Measurements from ENCODE around the gene TMEM144.
"Not testable (repeated sequence)": the region's sequence is repeated elsewhere in the genome, so short reads cannot be mapped to it uniquely, and the experiment has no call there.

TMEM144 gene

DNA sequence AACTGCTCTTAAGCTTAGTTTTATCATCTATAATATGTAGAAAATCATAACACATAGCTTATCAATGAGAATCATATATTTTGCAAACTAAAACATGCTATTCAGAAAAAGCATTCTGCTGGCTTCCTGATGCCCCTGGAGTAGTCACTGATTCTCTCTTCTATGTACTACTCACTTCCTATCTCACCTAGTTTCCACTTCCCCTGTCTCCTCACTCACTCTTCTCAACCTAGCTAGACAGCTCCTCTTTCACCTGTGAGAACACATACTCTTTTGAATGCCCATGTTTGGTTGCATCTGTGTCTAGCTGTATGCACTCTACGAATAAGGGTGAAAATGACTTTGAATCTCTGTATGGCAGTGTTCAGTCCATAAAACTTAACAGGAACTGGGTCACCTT lies 9.3 kb downstream of the TMEM144 start:
- Histone ChIP-seq H3K9ac (ENCODE audit: low read length) (no peak overlapping the region), H3K9me3 (ENCODE audit: control insufficient read depth, low read length) (no peaks in the 10 kb centered on the region), H3K4me3 (ENCODE audit: low read length) (no peak overlapping the region), H3K36me3 (ENCODE audit: control insufficient read depth, insufficient read depth, low read length) (no peaks in the 10 kb centered on the region), H3K27me3 (ENCODE audit: control insufficient read depth, insufficient read depth, low read length) (no peaks in the 10 kb centered on the region), H3K4me1 (ENCODE audit: control insufficient read depth, insufficient read depth, low read length) (no peaks in the 10 kb centered on the region)

- not testable (repeated sequence) for H3K9ac ChIP-seq (ENCODE audit: low read length); H3K4me3 ChIP-seq (ENCODE audit: low read length); H3K27me3 ChIP-seq (ENCODE audit: control insufficient read depth, insufficient read depth, low read length); H3K9me3 ChIP-seq (ENCODE audit: control insufficient read depth, low read length); H3K4me1 ChIP-seq (ENCODE audit: control insufficient read depth, insufficient read depth, low read length); H3K36me3 ChIP-seq (ENCODE audit: control insufficient read depth, insufficient read depth, low read length)
Measured at GRCh38 chr4:158224318-158224717, 14.0 kb downstream of the TMEM144 start.

DNA sequence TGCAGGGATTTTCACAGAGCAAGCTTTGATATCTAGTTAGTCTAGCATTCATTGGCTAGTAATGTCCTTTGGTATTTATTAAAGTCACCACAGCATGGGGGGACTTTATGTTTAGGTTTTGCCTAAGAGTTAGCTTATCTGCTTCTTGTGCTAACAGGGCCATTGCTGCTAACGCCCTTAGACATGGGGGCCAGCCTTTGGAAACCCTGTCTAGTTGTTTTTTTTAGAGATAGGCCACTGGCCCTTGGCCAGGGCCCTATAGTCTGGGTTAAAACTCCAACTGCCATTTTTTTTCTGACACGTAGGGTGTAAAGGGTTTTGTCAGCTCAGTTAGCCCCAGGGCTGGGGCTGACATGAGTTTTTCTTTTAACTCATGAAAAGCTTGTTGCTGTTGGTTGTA lies 14.7 kb downstream of the TMEM144 start:
- H3K9ac ChIP-seq (ENCODE audit: low read length); H3K4me1 ChIP-seq (ENCODE audit: control insufficient read depth, insufficient read depth, low read length); H3K9me3 ChIP-seq (ENCODE audit: control insufficient read depth, low read length); H3K36me3 ChIP-seq (ENCODE audit: control insufficient read depth, insufficient read depth, low read length); H3K27me3 ChIP-seq (ENCODE audit: control insufficient read depth, insufficient read depth, low read length); H3K4me3 ChIP-seq (ENCODE audit: low read length): not testable (repeated sequence)

DNA sequence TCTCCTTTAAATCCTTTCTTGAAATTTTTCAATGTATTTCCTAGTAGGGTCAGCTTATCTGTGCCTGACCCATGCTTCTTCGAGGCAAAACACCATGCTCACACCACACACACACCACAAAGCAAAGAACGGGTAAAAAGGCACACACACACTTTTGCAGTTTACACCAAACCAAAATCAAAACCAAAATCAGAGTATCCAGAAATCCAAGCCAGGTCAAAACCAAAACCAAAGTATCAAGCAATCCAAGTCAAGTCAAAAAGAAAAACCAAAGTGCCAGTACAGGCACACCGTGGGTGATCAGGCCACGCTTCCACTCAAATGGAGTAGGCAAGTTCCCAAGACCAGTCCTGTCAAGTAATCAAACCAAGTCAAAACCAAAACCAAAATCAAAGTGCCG lies 17.6 kb downstream of the TMEM144 start:
- H3K4me1 ChIP-seq (ENCODE audit: control insufficient read depth, insufficient read depth, low read length) = not testable (repeated sequence)

GRCh38 chr4:158228399-158228798 lies 18.1 kb downstream of the TMEM144 start:
- H3K9me3 ChIP-seq (ENCODE audit: control insufficient read depth, low read length); H3K36me3 ChIP-seq (ENCODE audit: control insufficient read depth, insufficient read depth, low read length); H3K4me1 ChIP-seq (ENCODE audit: control insufficient read depth, insufficient read depth, low read length); H3K4me3 ChIP-seq (ENCODE audit: low read length); H3K27me3 ChIP-seq (ENCODE audit: control insufficient read depth, insufficient read depth, low read length); H3K9ac ChIP-seq (ENCODE audit: low read length): not testable (repeated sequence)

More for the DNA sequence above, 17.6 kb downstream of the TMEM144 start:
- not testable (repeated sequence) for H3K36me3 ChIP-seq (ENCODE audit: control insufficient read depth, insufficient read depth, low read length); H3K9ac ChIP-seq (ENCODE audit: low read length); H3K27me3 ChIP-seq (ENCODE audit: control insufficient read depth, insufficient read depth, low read length); H3K4me3 ChIP-seq (ENCODE audit: low read length); H3K9me3 ChIP-seq (ENCODE audit: control insufficient read depth, low read length)

- H3K36me3 ChIP-seq (ENCODE audit: control insufficient read depth, insufficient read depth, low read length) = no peaks in the 10 kb centered on the region
- H3K4me3 ChIP-seq (ENCODE audit: low read length) = no peak overlapping the region
- no peak overlapping the region for H3K9ac ChIP-seq (ENCODE audit: low read length)
- no peaks in the 10 kb centered on the region for H3K9me3 ChIP-seq (ENCODE audit: control insufficient read depth, low read length)
- no peaks in the 10 kb centered on the region for H3K4me1 ChIP-seq (ENCODE audit: control insufficient read depth, insufficient read depth, low read length)
- H3K27me3 ChIP-seq (ENCODE audit: control insufficient read depth, insufficient read depth, low read length) = no peaks in the 10 kb centered on the region
Measured at GRCh38 chr4:158229768-158230167, 19.5 kb downstream of the TMEM144 start.

- Histone ChIP-seq H3K4me1 (ENCODE audit: control insufficient read depth, insufficient read depth, low read length) (no peaks in the 10 kb centered on the region), H3K9ac (ENCODE audit: low read length) (no peak overlapping the region), H3K9me3 (ENCODE audit: control insufficient read depth, low read length) (no peaks in the 10 kb centered on the region), H3K4me3 (ENCODE audit: low read length) (no peak overlapping the region), H3K27me3 (ENCODE audit: control insufficient read depth, insufficient read depth, low read length) (no peaks in the 10 kb centered on the region), H3K36me3 (ENCODE audit: control insufficient read depth, insufficient read depth, low read length) (no peaks in the 10 kb centered on the region)
Measured at GRCh38 chr4:158234671-158235070, 24.4 kb downstream of the TMEM144 start.

DNA sequence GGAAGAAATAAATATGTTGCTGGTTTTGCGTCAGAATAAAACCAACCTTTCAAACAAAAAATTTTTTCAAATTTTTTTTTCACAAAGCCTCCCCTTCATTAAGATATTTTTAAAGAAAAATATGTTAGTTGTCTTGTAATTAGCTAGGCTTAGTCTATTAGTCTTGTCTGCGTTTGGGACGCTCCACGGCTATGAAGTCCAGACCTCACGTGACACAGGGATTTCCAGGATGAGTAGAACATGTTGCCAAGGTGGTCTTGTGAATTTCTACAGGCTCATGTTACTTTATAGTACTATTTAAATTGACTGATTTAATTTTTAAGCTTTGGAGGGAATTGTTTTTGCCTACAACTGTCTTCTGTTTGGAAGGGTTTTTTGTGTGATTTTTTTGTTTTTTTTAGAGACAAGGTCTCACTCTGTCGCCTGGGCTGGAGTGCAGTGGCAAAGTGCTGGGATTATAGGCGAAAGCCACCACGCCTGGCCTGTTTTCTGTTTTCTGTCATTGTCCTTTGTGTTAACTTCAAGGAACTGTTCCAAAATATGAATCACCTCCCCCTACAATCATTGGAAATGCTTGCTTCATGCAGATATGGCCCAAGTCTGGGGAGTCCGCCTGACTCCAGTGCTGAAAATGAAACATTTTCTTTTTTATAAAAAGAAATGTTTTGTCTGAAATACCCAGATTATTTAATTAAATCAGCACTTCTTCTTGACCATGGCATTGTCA lies 26.2 kb downstream of the TMEM144 start:
- Histone ChIP-seq H3K4me1 (ENCODE audit: control insufficient read depth, insufficient read depth, low read length) (no peaks in the 10 kb centered on the region), H3K9me3 (ENCODE audit: control insufficient read depth, low read length) (no peaks in the 10 kb centered on the region), H3K9ac (ENCODE audit: low read length) (no peak overlapping the region), H3K27me3 (ENCODE audit: control insufficient read depth, insufficient read depth, low read length) (no peaks in the 10 kb centered on the region), H3K36me3 (ENCODE audit: control insufficient read depth, insufficient read depth, low read length) (no peaks in the 10 kb centered on the region), H3K4me3 (ENCODE audit: low read length) (no peak overlapping the region)

DNA sequence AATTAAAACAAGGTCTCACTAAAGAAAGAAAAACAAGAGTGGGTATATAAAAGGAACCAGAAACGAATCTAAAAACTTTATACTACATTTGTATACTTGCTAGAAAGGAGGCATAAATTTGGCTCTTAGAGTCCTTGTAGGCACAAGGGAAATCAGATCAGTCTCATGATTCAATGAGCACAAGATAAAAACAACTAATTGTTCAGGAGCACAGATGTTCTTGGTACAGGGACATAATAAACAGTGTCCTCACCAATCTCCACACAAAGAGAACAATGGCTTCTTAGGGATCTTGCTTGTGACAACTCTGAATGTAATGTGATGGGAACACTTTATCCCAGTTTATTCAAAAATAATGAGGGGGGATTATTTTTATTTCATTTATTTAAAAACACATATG lies 28.3 kb downstream of the TMEM144 start:
- no peak overlapping the region for H3K4me3 ChIP-seq (ENCODE audit: low read length)
- H3K36me3 ChIP-seq (ENCODE audit: control insufficient read depth, insufficient read depth, low read length) = no peaks in the 10 kb centered on the region
- no peak overlapping the region for H3K9ac ChIP-seq (ENCODE audit: low read length)
- H3K4me1 ChIP-seq (ENCODE audit: control insufficient read depth, insufficient read depth, low read length) = no peaks in the 10 kb centered on the region
- H3K9me3 ChIP-seq (ENCODE audit: control insufficient read depth, low read length) = no peaks in the 10 kb centered on the region
- no peaks in the 10 kb centered on the region for H3K27me3 ChIP-seq (ENCODE audit: control insufficient read depth, insufficient read depth, low read length)

- no peak overlapping the region for H3K9ac ChIP-seq (ENCODE audit: low read length)
Measured at GRCh38 chr4:158239196-158239595, 28.9 kb downstream of the TMEM144 start.

DNA sequence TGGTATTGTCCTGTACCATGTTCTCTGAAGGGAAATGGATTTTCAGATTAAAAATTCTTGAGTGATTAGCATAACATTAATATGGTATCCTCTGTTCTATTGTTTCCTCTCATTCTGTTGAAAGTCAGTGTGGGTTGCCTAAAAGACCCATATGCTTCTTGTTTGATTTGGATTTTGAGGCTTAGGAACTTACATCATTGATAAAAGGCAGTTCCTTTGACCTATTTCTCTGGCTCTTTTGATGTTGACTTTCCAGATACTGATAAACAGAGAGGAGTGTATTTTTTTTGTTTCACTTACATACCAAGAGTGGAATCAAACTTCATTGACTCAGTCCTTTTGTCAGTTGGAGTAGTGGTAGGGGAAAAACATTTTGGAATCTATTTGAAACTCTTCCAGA lies 32.8 kb downstream of the TMEM144 start:
- H3K4me3 ChIP-seq (ENCODE audit: low read length) = no peak overlapping the region
- H3K4me1 ChIP-seq (ENCODE audit: control insufficient read depth, insufficient read depth, low read length) = no peaks in the 10 kb centered on the region
- H3K27me3 ChIP-seq (ENCODE audit: control insufficient read depth, insufficient read depth, low read length) = no peaks in the 10 kb centered on the region
- H3K9me3 ChIP-seq (ENCODE audit: control insufficient read depth, low read length) = no peaks in the 10 kb centered on the region
- H3K9ac ChIP-seq (ENCODE audit: low read length) = no peak overlapping the region
- H3K36me3 ChIP-seq (ENCODE audit: control insufficient read depth, insufficient read depth, low read length) = no peaks in the 10 kb centered on the region

More at GRCh38 chr4:158239196-158239595, 28.9 kb downstream of the TMEM144 start:
- Histone ChIP-seq H3K9me3 (ENCODE audit: control insufficient read depth, low read length) (no peaks in the 10 kb centered on the region), H3K36me3 (ENCODE audit: control insufficient read depth, insufficient read depth, low read length) (no peaks in the 10 kb centered on the region), H3K27me3 (ENCODE audit: control insufficient read depth, insufficient read depth, low read length) (no peaks in the 10 kb centered on the region), H3K4me1 (ENCODE audit: control insufficient read depth, insufficient read depth, low read length) (no peaks in the 10 kb centered on the region), H3K4me3 (ENCODE audit: low read length) (no peak overlapping the region)

GRCh38 chr4:158250321-158250720 lies 40.0 kb downstream of the TMEM144 start:
- no peak overlapping the region for H3K4me3 ChIP-seq (ENCODE audit: low read length)
- no peaks in the 10 kb centered on the region for H3K9me3 ChIP-seq (ENCODE audit: control insufficient read depth, low read length)
- H3K9ac ChIP-seq (ENCODE audit: low read length) = no peak overlapping the region
- H3K4me1 ChIP-seq (ENCODE audit: control insufficient read depth, insufficient read depth, low read length) = no peaks in the 10 kb centered on the region
- no peaks in the 10 kb centered on the region for H3K36me3 ChIP-seq (ENCODE audit: control insufficient read depth, insufficient read depth, low read length)
- H3K27me3 ChIP-seq (ENCODE audit: control insufficient read depth, insufficient read depth, low read length) = no peaks in the 10 kb centered on the region
